Suppressor macrophage treated with lipopolysaccharide for 4 hours (primary cell): ENCODE results near the gene TMEFF2.
A peak's percentile ranks its signal among the peaks of the same experiment; 100 is the strongest.
"Not testable (repeated sequence)": the region's sequence is repeated elsewhere in the genome, so short reads cannot be mapped to it uniquely, and the experiment has no call there.

Experiments used
- DNase-seq: peaks from one replicate; pipeline ENCODE4 v3.0.0-alpha.2; 2020

Gene TMEFF2

DNA sequence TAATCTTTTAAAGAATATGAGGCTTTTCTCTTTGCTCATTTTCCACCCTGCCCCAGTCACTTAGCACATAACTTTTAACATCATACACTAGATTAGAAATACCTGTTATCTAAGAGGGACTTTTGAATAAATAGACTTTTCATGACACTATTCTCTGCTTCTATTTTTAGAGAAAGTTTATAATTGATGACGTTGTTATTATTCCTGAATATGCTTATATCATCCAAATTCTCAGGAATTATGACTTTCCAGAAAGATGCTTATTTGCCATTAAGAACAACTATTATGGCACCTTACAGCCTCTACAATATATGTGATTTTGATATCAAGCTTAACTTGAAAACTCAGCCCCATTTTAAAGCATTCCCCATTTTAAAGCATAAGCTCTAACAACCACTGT is 11.4 kb downstream of the TMEFF2 start:
- DNase-seq = no peak

GRCh38 chr2:192166946-192167345 is 27.8 kb downstream of the TMEFF2 start:
- DNase-seq = no peak

DNA sequence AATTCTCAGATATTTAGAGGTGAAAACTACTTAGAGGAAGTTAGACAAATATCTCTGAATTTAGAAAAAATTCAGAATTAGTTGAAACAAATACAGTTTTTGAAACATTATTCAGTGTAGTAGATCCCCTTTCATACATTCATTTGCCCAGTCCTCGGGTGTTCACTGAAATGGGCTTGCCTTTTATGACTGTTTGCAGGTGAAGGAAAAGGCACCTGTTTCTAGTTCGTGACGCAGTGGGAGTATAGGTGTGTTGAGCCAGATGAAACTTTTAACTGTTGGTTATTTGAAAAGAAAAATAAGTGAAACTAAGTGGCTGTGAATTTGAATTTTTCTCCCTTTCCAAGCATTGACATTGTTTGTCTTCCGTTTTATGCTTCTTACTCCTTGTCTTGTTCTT is 28.9 kb downstream of the TMEFF2 start:
- no peak for DNase-seq

- peak; percentile 79 for DNase-seq
Measured at GRCh38 chr2:192162392-192163042, 32.2 kb downstream of the TMEFF2 start.

DNA sequence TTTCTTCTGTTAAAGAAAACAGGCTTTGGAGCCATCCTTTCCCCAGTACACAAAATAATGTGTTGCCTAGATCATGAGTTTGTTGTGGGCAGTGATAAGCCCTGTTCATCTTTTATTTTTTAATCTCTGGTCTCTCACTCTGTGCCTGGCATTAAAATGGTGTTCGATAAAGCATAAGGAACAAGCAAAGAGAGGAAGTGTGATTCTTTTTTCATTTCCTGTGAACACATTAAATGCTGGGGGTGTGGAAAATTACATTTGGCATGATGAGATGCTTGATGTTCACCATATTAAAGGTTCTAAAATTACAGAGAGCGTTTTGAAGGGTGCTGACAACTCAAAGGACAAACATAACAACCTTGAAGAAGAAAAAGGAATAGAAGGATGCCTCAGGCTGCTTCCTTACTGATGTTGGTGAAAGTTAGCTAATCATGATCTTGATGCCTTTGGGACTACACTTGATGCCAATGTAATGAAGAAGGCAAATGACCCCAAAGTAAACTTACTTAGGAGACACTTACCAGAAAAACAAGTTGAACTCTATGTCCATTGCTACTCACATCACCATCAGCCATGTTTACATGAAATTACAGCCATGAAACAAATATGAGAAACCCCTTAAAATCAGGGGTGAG is 33.0 kb downstream of the TMEFF2 start:
- DNase-seq = peak; percentile 13

- DNase-seq = peak; percentile 5
Measured at GRCh38 chr2:192159736-192160135, 35.0 kb downstream of the TMEFF2 start.

GRCh38 chr2:192159208-192159607 is 35.5 kb downstream of the TMEFF2 start:
- peak; percentile 28 for DNase-seq

DNA sequence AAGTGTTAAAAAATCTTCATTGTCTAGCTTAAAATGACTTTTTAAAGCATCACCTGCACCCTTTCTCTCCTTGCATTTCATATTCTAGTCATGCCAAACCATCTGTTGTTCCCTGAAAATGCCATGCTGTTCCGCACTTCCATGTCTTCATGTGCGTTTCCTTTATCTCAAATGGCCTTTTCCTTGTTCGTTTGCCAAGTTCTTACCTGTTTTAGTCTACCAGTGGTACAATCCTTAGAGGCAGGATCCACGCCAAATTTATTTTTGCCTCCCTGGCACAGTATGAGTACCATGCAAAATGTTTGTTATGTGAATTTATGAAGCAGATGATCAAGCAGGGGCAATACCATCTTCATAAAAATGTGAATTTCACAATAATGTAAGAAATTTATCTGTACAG is 37.0 kb downstream of the TMEFF2 start:
- DNase-seq = no peak

DNA sequence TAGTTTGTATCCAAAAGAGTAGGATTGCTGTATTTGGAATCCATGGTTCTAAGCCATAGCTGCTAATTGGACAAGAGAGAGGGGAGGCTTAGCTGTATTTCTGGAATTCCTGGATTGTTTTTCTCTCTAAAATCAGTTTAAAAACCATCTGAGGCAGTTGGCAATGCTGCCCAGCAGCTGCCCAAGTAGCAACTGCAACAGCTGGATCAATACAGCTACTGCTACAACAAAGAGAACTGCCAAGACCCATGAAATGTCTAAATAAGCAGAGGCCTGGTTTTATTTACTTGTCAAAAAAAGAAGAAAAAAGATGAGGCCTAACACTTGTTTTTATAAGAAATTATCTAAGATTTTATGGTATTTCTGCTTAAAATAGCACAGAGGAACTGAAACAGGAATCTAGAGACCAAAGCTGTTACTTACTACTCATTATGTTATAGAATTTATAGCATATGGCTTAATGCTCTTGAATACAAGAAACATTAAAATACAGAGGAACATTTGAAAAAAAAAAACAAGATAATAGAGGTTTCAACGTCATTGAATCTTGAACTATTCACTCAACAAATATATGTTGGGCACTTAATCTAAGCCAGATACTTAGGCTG is 39.1 kb downstream of the TMEFF2 start:
- DNase-seq = no peak

DNA sequence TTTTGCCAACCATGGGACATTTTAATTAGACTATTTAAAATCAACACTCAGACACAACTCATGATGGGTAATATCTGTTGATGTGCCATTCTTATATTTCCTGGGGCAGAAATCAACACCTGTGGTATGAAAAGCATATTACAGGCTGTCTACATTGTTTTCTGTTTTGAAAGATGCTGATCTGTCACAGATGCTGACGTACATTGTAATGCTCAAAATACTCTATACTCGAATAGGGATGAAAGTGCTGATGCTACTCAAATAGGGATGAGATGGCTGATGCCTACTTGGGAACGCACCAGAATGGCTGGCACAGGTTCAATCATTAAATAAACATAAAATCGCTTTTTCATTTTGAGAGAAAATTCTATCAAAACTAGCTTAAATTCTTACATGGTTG is 41.2 kb downstream of the TMEFF2 start:
- no peak for DNase-seq

DNA sequence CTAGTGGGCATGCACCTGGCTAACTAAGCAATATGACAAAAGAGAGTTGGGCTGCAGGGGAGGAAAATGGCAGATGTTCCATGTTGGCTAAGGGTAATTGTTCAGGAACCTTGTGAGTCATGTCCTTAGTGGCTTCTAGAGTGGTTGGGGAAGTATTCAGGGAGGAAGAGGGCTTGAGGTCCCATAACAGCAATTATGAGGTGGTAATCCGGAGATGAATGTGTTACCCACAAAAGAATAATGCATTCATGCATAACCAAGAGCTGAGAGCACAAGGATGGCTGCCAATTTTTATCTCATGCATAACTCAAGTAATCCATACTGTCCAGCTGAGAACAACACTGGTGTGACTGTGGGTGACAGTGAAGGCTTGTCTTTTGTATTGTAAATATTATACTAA is 42.9 kb downstream of the TMEFF2 start:
- no peak for DNase-seq

- no peak for DNase-seq
Measured at GRCh38 chr2:192150166-192150565, 44.6 kb downstream of the TMEFF2 start.

GRCh38 chr2:192148620-192149321 is 46.0 kb downstream of the TMEFF2 start:
- DNase-seq = no peak

- no peak for DNase-seq
Measured at GRCh38 chr2:192148241-192148619, 46.5 kb downstream of the TMEFF2 start.

DNA sequence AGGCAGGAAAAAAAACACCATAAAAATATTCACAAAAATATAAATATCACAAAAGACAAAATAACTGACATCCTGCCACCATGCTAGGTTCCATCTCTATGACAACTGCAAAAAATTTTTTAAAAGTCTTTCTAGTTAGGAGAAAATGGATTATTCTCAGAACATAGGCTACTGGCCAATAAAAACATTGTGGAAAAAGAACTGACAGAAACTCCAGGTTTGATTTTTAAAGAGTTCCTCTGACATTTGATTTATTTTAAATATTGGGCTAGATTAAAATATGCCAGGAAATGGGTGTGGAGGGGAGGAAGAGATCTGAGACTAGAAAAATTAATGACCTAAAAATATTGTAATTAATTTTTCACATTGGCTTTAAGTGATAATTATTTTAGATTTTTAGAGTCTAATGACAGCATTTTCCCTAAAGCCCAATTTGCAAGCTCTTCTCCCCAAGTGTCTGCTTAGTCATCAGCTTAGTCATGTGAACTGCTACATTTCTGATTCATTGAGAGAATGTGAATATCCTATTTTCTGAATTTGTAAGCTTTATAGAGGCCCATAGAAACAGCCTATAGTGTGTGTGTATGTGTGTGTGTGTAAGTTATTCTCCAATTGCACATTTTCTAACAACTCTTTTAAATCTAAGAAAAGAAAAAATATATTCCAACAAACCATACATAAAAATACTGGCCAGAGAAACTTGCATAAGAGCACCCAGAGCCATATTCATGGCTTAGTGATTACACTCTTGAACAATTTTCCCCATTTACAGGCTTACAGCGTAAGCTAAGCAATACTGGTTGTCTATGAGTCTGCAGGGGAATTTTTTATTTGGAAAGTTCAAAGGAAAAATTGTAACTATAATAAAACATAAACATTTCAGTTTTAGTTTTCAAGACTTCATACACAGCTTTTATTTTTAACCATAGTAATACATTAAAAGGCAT is 48.4 kb downstream of the TMEFF2 start:
- peak; percentile 64 for DNase-seq

GRCh38 chr2:192145496-192145895 is 49.2 kb downstream of the TMEFF2 start:
- DNase-seq = no peak

DNA sequence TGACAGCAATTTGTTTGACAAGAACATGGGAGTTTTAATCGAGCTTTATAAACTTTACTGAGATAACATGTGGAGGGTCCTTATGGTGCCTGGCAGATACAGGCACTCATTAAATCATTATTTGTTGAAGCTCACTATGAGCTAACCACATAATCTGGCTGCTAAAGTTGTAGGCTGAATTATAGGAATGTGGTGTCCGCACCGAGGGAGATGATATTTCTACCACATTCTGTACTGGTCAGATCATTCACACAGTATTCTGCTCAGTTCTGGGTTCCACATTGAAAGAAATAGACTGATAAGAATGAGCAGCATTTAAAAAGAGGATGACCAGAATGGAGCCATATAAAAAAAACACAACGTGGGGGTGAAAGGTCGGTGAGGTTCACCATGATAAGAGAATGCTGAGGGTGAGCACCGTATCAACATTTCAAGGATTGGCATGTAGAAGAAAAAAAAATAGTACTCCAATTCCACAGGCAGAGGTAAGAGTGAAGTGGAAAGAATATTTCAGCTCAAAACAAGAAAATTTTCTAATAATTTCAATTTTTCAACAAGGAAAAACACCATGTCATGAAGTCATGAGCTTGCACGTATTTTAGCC is 54.4 kb downstream of the TMEFF2 start:
- DNase-seq = no peak

GRCh38 chr2:192139813-192140212 is 54.9 kb downstream of the TMEFF2 start:
- no peak for DNase-seq

- DNase-seq = no peak
Measured at GRCh38 chr2:192137451-192137850, 57.3 kb downstream of the TMEFF2 start.

GRCh38 chr2:192132604-192133003 is 62.1 kb downstream of the TMEFF2 start:
- DNase-seq = not testable (repeated sequence)

- not testable (repeated sequence) for DNase-seq
Measured at GRCh38 chr2:192130312-192130711, 64.4 kb downstream of the TMEFF2 start.

- no peak for DNase-seq
Measured at GRCh38 chr2:192128655-192129054, 66.1 kb downstream of the TMEFF2 start.
